GM19455 (cell line): ENCODE data around the gene ALOXE3.
A peak's percentile ranks its signal among the peaks of the same experiment; 100 is the strongest.

ENCODE experiments used
- ATAC-seq: cut with Tn5 transposase; IDR thresholded peaks from one replicate; pipeline ENCODE4 v1.9.1; 2021; ENCODE audit not compliant: unreplicated experiment

Gene ALOXE3

DNA sequence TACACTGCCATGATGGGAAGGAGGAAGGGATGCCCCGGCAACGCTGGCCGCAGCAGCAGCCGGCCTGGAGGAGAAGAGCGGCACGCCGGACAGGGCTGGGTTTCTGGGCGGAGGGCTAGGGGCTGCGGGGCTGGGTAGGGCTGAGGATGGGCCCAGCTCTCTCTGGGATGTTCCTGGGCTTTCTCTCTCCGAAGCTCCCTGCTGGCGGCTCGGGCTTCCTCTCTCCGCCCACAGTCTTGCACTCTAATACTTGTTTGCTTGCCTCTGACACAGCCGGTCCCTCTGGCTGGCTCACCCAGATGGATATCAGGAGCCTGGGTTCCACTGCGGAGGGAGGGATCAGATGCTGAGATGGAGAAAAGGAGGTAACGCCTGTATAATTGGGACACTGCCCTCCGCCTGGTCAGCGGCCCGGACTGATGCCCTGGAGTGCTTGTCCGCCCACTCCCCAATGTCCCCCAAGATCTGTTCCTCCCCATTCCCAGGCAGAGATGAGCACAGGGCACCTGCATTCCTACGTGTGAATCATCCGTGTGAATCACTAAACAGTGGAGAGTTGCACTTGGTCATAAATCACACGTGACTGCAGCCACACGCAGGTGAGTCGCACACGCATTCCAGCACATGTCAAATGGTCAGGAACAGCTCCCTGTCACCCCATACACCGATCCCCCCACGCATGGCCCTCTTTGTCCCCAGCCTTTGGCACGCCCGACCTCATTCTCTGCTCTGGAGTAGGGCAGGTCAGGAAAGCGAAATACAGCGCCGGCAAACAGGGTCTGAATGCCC, at the start of gene ALOXE3:
ALOXE3 (minus strand) TSS at position 535 of the 789 bp plus-strand sequence; CDS start at position 11, 524 bp downstream.
- no peak for ATAC-seq

DNA sequence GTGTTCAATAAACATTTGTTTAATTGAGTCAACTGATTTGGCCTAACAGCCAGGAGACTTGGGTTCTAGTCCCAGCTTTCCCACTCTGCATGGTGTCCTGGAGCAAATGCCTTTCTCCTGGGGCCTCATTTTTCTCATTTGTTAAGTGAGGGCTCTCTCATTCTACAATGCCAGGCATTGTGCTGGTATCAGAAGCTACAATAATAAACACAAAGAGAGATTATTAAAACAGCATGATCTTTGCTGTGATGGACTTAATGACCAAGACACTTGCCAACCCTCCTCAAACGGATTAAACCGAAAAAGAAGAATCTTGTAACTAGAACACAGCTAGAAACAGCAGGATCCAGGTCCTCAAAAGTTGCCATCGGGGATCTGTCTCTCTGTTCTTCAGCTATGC, 49.2 kb upstream of the ALOXE3 start:
- no peak for ATAC-seq

DNA sequence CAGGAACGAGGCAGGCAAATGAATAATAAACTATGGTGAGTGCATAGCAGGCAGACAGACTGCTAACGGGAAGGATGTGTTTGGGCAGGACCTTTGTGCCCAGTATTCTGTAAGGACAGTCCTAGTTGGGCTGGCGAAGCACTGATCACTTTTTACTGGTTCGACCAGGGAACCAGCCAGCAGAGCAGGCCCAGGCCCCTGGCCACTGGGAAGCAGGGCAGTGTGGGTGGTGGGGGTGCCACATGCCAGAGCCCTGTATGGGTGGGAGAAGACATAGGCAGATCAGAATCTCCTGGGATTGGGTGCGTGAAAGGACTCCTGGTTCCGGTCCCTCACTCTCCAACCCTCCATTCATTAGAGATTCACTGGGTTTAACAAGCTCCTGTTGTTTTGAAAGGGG, 48.4 kb upstream of the ALOXE3 start:
- ATAC-seq, result no peak

DNA sequence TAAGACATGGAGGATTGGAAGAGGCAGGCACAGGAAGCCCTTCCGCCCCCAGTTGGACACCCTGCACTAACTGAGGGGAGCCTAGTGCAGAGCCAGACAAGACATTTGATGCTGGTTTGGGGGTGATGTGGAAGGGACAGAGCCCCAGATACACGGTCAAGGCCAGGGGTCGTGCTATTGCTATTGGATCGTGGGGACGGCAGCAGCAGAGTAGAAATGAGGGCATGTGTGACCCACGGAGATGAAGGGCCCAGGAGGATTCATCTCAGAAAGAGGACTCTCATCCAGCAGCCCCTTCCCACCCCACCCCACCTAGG, 46.5 kb upstream of the ALOXE3 start:
- ATAC-seq, result no peak

DNA sequence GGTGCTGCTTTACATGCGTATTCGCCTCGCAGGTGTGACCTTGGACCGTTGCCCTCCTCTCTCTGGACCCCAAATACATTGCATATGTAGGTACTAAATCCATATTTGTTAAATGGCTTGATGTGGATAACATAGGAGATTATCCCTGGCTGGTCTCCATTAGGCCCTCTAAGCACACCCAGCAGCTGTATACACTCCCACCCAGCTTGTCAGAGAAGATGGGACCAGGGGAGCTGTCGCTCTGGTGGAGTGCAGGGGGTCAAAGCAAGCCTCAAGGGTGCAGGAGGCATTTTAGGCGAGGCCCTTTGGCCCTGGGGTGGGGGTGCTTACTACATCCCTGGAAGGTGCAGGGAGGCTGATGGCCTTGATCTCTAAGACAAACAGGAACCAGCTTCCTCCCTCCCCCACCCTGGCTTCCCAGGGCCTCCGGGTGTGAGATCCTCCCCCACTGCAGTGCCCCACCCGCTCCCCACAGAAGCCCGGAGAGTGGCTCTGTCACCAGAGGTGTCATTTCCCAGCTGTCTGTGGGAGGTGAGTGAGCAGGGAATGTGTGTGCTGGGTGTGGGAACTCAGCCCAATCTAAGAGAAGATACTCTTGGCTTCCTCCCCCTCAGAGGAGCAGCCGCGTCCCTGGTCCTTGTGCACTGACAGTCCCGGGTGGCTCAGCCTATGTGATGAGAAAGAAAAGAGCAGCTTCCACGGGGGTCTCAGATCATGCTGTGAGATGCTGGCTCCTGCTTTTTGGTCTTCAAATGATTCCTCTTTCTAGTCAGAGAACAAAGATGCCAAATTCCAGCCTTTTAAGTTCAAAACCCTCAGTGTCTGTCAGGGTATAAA, 45.9 kb upstream of the ALOXE3 start:
- no peak for ATAC-seq

DNA sequence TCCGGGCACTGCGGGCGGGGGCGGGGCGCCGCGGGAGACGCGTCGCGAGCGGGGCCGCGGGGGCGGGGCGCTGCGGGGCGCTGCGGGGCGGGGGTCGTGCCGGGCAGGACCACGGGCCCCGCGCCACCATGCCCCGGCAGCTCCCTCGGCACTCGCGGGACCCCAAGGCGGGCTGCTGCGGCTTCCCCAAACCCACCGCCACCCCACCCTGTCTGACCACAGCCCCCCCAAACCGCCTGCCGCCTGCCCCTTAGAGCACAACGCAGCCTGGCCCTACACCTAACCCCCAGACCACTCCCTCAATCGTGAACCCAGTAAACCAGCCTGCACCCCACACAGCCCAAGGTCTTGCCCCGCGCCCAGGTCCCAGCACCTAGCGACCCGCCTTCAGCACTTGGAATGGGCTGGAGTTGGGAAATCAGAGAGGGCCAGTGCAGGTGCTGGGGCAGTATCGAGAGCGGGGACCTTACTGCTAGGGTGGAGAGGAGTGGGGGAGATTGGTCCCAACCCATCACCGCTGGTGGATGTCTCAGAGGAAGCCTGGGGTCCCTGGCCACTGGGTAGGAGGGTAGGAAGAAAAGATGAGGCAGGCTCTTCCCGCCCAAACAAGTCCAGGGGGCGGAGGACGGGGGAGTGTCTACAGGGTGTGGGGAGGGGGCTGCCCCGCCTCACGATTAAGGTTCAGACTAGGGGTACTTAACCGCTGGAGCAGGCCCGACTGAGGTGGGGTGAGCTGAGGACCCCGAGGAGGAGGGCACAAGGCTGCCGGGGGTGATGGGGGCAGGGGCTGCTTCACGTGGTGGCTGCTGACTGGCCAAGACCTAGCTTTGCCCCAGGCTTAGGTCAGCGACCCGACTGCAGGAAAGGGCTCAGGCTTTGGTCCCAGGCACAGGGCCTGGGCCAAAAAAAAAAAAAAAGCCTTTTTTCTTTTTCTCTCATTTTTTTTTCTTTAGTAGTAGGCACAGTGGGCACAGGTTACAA, 45.0 kb upstream of the ALOXE3 start:
- ATAC-seq, result no peak

DNA sequence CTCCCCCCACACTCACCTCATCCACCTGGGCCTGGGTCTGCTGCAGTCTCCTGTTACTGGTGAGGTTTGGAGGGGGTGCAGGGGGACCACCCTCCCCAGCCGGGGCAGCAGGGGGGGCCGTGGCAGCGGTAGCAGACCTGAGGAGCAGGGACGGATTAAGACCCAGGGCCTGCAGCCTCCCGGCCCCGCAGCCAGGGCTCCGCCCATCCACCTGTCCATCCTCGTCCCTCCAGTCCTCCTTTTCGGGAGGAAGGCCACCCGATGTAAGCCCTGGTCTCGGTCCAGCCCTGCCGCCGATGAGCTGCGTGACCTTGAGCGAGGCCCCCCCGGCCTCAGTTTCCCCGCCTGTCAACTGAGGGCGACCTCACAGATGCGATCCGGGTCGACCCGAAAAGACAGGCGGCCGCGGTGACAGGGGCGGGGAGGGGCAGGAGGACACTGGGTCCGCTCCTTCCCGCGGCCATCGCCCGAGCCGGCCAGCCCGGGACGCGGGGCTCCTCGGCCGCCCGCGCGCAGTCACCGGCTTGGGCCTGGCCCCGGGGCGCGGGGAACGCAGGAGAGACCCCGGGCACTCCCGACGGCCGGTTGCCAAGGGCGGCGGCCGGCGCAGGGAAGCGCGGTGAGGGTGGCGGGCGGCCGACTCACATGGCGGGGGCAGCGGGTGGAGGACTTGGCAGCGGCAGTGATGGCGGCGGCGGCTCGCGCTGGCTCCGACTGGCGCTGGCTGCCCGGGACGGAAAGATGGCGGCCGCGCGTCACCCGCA, 44.1 kb upstream of the ALOXE3 start, which contains the start of gene VAMP2:
VAMP2 (minus strand) TSS at position 716 of the 764 bp plus-strand sequence; CDS start at position 647, 69 bp downstream.
- ATAC-seq, result peak; percentile 43

DNA sequence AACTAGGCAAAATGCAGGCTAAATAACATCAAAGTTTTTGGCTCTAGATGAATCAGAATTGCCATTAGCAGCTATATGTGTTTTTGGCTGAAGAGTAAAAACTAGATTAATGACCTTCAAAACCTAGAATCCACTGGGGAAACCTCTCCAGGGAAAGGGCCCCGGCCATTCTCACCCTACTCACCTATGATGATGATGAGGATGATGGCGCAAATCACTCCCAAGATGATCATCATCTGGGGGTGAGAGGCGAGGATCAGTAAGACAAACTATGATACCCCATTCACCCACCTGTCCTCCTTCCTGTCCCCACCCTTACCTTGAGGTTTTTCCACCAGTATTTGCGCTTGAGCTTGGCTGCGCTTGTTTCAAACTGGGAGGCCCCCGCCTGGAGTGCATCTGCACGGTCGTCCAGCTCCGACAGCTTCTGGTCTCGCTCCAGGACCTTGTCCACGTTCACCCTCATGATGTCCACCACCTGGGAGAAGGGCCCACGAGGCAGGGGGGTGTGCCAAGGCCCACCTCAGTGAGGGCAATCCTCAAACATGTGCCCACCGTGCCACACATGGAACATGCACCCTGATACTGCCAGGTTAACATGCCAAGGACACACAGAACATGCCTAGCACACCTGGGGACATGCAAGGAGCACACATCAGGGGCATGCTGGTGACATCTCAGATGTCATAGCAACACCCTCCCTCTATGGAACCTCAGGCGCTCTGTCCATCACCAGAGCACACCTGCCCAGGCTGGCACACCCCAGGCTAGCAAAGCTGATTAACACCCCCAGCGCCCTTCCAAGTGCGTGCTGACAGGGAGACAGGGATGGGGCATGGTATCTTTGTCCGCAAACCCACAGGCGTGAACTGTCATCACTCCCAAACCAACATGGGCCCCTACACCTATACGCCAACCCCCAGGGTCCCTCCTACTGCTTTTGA, 43.2 kb upstream of the ALOXE3 start:
- no peak for ATAC-seq

DNA sequence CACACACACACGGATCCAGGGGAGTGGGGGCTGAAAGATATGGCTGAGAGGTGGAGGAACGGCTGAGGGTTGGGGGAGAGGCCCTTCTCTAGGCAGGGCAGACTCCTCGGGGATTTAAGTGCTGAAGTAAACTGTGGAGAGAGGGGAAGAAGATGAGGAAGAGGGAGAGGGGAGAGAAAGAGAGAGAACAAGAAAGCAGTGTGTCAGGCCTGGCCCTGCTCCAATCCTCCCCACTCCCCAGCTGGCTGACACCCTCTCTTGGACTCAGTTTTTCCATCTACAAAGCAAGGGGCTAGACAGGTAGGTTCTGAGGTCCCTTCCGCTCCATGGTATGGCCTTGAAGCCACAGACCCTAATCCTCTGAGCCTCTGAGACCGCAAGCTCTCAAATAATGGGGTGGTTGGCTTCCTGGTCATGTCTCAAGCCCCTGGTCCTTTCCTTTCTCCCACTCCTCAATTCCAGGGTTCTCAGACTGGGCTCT, 42.5 kb upstream of the ALOXE3 start:
- no peak for ATAC-seq

DNA sequence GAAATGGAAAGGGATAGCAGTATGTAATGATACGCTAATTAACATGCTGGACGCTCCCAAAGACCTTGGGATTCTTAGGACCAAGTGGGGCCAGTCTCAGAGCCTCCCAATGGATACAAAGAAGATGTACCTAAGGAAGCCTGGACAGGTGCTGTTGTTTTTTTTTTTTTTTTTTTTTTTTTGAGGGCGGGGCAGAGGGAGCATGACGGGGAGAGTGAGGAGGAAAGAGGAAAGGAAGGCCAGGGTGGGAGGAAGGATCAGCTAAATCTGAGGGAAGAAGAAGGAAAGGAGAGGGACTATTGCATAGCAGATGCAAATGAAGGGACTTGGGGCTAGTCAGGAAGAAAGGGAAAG, 41.9 kb upstream of the ALOXE3 start:
- ATAC-seq, result no peak

DNA sequence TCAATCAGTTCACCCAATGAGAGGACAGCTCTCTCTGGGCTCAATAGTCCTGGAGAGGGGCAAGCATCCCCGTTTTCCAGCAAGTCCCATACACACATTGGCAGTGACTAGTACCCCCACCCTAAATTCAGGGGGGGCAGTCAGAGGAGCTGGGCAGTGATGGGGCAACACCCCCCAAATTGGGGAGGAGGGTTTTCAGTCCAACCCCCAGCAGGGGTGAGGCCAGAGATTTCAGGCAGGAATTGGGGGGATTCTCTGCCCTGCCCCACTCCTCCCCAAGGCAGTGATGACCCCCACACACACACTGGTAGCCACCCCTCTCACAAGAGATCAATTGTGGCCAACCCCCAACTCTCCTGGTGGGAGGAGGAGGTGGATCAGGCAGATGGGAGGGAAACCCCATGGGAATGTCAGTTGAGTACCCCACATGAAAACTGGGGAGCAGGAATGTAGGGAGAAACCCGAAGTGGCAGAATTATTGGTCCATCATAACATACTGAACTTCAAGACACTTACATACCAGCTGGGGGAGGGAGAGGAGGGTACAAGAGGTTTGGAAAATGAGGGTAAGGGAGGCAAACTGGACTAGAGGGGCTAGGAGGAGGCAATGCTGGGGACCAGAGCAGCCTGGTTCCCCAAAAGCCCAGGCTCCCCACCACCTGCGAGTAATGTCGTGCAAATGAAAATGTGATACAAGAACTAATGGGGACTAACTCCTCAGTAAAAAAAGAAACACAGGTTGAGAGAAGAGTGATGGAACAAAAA, 41.3 kb upstream of the ALOXE3 start:
- ATAC-seq, result no peak

DNA sequence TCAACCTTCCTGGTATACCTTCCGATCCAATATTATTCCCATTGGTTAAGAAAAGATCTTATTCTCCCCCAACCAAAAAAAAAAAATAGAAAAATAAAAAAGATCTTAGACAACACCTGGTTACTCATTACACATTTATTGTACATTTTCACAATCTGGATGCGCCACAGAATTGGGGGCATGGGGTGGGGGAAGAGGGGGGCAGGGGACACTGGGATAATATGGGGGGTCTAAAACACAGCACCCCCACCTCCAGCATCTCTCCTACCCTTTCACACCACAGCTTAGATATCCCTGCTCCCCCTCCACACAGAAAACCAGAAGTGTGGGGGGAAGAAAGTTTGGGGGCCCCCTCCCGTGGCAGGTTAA, 40.7 kb upstream of the ALOXE3 start:
- no peak for ATAC-seq

DNA sequence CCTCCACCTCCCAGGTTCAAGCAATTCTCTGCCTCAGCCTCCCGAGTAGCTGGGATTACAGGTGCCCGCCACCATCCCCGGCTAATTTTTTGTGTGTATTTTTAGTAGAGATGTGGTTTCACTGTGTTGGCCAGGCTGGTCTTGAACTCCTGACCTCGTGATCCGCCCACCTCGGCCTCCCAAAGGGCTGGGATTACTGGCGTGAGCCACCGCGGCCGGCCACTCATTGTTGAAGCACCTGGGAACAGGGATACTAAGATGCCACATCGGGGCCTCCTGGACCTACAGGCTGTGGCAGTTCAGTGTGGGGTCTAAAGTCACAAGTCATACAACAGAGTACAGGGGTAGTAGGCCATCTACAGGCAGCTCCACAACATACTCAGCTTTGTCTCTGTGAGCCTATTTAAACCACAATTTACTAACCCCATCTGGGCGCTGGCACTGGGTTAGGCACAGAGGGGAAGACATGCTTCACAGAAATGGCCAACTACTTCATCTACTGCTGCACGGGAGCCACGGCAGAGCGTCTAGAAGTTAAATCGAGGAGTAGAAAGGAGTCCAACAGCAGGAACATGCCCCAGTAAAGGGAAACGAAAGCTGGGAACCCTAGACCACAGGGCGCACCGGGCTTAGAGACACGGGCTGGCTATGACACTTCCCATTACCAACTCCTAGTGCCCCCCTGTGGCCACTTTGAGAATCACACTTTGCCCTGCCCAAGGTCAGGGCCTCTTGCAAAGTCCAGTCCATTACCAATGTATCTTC, 40.1 kb upstream of the ALOXE3 start:
- ATAC-seq, result no peak

DNA sequence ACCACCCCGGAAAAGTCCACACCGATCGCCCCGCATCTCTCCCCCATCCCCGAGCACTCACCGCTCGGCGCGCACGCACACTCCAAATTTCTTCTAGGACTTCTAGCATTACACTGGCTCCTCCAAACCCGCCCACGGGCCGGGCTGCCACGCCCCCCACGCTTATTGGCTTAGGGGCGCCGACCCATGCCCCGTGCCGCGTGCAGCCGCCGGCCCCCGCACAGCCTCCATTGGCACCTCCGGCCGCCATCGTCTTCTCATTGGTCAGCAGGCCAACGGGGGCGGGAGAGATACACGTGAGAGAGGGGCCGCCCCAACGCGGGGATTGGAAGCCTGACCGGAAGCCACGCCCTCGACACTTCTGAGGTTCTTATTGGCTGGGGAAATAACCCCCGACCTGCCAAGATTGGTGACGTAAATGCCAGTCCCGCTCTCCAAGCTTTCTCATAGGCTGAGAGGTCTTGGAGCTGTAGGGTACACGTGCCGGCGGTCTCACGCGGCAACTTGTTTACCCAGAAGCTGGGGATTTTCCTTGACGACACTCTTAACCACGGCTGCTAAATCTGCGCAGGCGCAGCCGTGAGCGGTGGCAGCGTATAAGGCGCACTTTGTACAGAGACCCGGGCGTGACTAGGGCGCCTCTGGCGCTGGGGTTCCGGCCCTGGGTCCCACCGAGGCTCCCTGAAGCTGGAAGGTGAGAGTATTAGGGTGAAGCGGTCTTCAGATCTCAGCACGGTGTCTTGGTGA, 38.1 kb upstream of the ALOXE3 start:
- peak; percentile 76 for ATAC-seq

DNA sequence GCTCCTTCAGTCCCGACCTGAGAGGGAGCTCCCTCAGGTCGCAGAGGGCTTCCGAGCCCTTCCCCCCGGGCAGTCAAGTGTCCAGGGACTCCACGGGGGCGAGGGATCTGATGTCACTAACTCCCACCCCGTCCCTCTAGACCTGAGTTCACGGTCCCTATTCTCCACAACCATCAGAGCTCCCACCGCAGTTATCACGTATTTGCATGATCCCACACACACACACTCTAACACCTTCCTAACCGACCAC, 37.6 kb upstream of the ALOXE3 start:
- no peak for ATAC-seq

DNA sequence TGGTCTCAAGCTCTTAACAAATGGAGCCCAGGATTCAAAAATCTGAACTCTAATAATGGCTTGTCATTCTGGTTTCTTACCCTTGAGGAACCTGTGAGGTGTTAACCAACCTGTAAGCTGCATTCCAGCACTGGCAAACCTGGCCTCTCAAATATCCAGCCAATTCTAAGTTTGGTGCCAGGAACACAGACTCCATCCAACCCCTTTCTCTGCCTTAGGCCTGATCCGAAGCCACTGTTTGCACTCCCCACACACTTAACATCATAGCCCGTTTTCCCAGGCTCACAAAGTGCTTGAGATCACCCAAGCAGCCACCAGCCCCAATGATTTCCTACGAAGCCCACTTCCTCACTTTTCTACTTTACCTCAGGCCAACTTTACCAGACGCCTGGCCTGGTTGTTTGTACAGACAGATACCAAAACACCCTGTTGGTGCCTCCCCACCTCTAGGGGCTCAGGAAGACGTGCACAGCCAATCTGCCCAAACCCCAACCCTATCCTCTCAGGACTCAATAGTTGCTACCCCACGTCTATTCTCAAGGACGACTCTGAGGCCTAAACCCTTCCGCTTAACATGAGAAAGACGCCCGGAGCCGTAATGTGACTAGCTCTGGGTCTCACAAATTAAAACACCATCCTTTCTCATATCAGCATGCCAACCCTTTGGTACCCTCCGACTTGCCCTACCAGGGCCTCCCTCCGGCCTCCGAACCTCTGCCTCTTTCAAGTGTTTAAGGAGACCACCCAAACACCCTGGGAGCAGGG, 37.1 kb upstream of the ALOXE3 start:
- ATAC-seq, result no peak
